GM12878 (cell line): ENCODE results near the gene TBPL2. TPM values are rescaled to one million over a fixed set of nuclear protein-coding genes. Genes with fewer than 3 reads are reported as not detected.

ENCODE experiments used
- ASH2L ChIP-seq: fragments of 300-600, 200-600 bp; sonication (generic); IDR thresholded peaks from 2 replicates; pipeline ENCODE4 v1.6.1; 2017; ENCODE audit warnings: low read depth, mild to moderate bottlenecking, borderline replicate concordance
- DPF2 ChIP-seq: fragments of 450-650 bp; IDR thresholded peaks from 2 replicates; pipeline ENCODE4 v1.6.1; 2017; ENCODE audit warnings: mild to moderate bottlenecking
- EGR1 ChIP-seq, 2 experiments: IDR thresholded peaks; 1 replicate in 1 of 2; 2 replicates in 1 of 2; pipeline ENCODE4 v1.6.1; 2011 to 2012; ENCODE audit warnings: low read depth in 2 of 2, low read length in 2 of 2, borderline replicate concordance in 1 of 2, mild to moderate bottlenecking in 1 of 2, moderate library complexity in 1 of 2
- HSF1 ChIP-seq: fragments of 150-350 bp; IDR thresholded peaks from 2 replicates; pipeline ENCODE4 v1.6.1; 2014; ENCODE audit warnings: mild to moderate bottlenecking, low read depth, low read length
- JUND ChIP-seq: IDR thresholded peaks from 2 replicates; pipeline ENCODE4 v1.6.1; 2012; ENCODE audit warnings: low read depth, mild to moderate bottlenecking, low read length, improper control_type of control experiment, moderate library complexity
- KLF5 ChIP-seq: fragments of 450-650 bp; IDR thresholded peaks from 2 replicates; pipeline ENCODE4 v1.6.1; 2014; ENCODE audit warnings: mild to moderate bottlenecking; ENCODE audit not compliant: partially characterized antibody
- NFYB ChIP-seq: IDR thresholded peaks from 2 replicates; pipeline ENCODE4 v1.6.1; 2011; ENCODE audit warnings: low read depth, mild to moderate bottlenecking, low read length, improper control_type of control experiment, moderate library complexity; ENCODE audit not compliant: insufficient read depth
- PAX5 ChIP-seq: IDR thresholded peaks from 2 replicates; pipeline ENCODE4 v1.6.1; 2011; ENCODE audit warnings: low read depth, low read length, borderline replicate concordance
- POLR2A ChIP-seq: IDR thresholded peaks from 2 replicates; pipeline ENCODE4 v1.6.1; 2011; ENCODE audit warnings: low read depth, mild to moderate bottlenecking, low read length
- RAD21 ChIP-seq: IDR thresholded peaks from 2 replicates; pipeline ENCODE4 v1.6.1; 2011; ENCODE audit warnings: mild to moderate bottlenecking, low read depth, low read length, moderate library complexity; ENCODE audit not compliant: insufficient read depth
- RAD51 ChIP-seq: fragments of 450-650 bp; IDR thresholded peaks from 2 replicates; pipeline ENCODE4 v1.6.1; 2016; ENCODE audit warnings: moderate library complexity, mild to moderate bottlenecking, inconsistent platforms
- SMAD5 ChIP-seq: IDR thresholded peaks from 2 replicates; pipeline ENCODE4 v1.6.1; 2016; ENCODE audit warnings: antibody characterized with exemption, low read depth
- ZBED1 ChIP-seq: IDR thresholded peaks from 2 replicates; pipeline ENCODE4 v1.6.1; 2016; ENCODE audit warnings: borderline replicate concordance
- ZNF217 ChIP-seq: fragments of 450-650 bp; IDR thresholded peaks from 2 replicates; pipeline ENCODE4 v1.6.1; 2017; ENCODE audit warnings: antibody characterized with exemption, mild to moderate bottlenecking
- ZNF592 ChIP-seq: fragments of 450-650 bp; IDR thresholded peaks from 2 replicates; pipeline ENCODE4 v1.6.1; 2017; ENCODE audit warnings: mild to moderate bottlenecking, moderate library complexity
- ZNF622 ChIP-seq: fragments of 450-650 bp; IDR thresholded peaks from 2 replicates; pipeline ENCODE4 v1.6.1; 2017; ENCODE audit warnings: mild to moderate bottlenecking, inconsistent platforms
- polyA plus RNA-seq, 11 experiments: library from polyadenylated mRNA; depleted of rRNA in 4 of 11; unstranded in 6 of 11; stranded (reverse) in 5 of 11; fragments of >200 nt; fragmentation: Nextera tagmentation in 4 of 11; fragmentation: Illumina TruSeq in 1 of 11; extraction: Ambion mirVana in 4 of 11; extraction: Trizol in 1 of 11; gene quantifications; 1 replicate in 1 of 11; 2 replicates in 10 of 11; pipeline versions ENCODE4 v1.2.1 to v1.2.3, GENCODE V29; 2011 to 2016; ENCODE audit warnings: inconsistent platforms in 2 of 11, missing spikeins in 2 of 11, low read depth in 1 of 11
- total RNA-seq, 4 experiments: library from RNA; depleted of rRNA in 3 of 4; stranded (reverse); fragments of >200 nt in 3 of 4; fragmentation: Illumina TruSeq in 1 of 4; extraction: Trizol in 1 of 4; gene quantifications; 2 replicates each; pipeline versions ENCODE4 v1.2.1 to v1.2.3, GENCODE V29; 2013 to 2021
- TF ChIP-seq, protein P1 (sequence below): fragments of 450-650 bp; formaldehyde crosslinking; IDR thresholded peaks from 2 replicates; pipeline ENCODE4 v1.4.0; 2022; ENCODE audit warnings: mild to moderate bottlenecking, moderate library complexity
- TF ChIP-seq, protein P2 (sequence below): IDR thresholded peaks from 2 replicates; pipeline ENCODE4 v1.6.1; 2012; ENCODE audit warnings: mild to moderate bottlenecking, low read depth, low read length

TBPL2 gene
- total and polyA plus RNA-seq, 10 of the 15 experiments (the other 5 are each of a cell fraction or from before 2014, with no cell fraction given), result 0.41 TPM; not detected in 9

DNA sequence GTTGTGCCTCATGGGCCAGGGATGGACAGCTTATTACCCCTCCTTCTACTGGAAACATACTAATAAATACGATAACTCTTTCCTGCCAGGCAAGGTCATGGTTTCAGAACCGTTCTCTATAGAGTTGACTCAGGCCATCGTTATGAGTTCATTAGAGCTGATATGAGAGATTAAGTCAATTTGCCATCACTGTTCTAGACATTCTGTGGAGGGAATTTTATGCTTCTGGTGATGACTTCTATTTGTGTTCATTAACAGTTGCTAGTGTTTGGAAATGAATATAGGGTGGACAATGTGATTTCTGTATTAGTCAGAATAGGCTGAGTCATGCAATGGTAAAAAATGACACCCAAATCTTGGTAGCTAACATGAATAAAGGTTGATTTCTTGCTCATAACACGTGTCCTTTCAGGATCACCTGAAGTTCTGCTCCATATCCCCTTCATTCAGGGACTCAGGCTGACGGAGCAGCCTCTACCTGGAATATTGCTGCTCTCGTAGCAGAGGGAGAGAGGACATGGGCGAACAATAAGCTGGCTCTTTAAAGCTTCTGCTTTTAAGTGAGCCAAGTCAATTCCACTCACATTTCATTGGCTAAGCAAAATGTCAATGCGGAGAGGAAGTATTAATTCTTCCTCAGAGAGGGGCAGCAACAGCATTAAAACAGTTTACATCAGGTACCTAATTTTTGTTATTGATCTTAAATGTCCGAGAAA lies 18.5 kb upstream of the TBPL2 start (continued):
- TF ChIP-seq ZNF622 (no peak), DPF2 (peak; percentile 93), POLR2A (no peak), ZNF217 (0 out of 2 replicates have a peak, but pooled peaks have one; percentile 42), PAX5 (no peak), ASH2L (no peak), HSF1 (no peak), JUND (no peak), KLF5 (no peak), EGR1 (IDR thresholded peaks at IDR 0.05; ENCODE audit: borderline replicate concordance in 1 of 2, low read depth in 2 of 2, low read length in 2 of 2) (no peak), ZBED1 (peak; percentile 82; the same call in 1 of the 2 replicates), RAD21 (no peak), ZNF592 (no peak), SMAD5 (no peak), NFYB (peak; percentile 81), RAD51 (no peak)
- TF ChIP-seq, protein P1, sequence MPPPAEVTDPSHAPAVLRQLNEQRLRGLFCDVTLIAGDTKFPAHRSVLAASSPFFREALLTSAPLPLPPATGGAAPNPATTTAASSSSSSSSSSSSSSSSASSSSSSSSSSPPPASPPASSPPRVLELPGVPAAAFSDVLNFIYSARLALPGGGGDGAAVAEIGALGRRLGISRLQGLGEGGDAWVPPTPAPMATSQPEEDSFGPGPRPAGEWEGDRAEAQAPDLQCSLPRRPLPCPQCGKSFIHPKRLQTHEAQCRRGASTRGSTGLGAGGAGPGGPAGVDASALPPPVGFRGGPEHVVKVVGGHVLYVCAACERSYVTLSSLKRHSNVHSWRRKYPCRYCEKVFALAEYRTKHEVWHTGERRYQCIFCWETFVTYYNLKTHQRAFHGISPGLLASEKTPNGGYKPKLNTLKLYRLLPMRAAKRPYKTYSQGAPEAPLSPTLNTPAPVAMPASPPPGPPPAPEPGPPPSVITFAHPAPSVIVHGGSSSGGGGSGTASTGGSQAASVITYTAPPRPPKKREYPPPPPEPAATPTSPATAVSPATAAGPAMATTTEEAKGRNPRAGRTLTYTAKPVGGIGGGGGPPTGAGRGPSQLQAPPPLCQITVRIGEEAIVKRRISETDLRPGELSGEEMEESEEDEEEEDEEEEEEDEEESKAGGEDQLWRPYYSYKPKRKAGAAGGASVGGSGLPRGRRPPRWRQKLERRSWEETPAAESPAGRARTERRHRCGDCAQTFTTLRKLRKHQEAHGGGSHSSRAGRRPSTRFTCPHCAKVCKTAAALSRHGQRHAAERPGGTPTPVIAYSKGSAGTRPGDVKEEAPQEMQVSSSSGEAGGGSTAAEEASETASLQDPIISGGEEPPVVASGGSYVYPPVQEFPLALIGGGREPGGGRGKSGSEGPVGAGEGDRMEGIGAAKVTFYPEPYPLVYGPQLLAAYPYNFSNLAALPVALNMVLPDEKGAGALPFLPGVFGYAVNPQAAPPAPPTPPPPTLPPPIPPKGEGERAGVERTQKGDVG (CRISPR knock-in tag), result no peak
- TF ChIP-seq, protein P2, sequence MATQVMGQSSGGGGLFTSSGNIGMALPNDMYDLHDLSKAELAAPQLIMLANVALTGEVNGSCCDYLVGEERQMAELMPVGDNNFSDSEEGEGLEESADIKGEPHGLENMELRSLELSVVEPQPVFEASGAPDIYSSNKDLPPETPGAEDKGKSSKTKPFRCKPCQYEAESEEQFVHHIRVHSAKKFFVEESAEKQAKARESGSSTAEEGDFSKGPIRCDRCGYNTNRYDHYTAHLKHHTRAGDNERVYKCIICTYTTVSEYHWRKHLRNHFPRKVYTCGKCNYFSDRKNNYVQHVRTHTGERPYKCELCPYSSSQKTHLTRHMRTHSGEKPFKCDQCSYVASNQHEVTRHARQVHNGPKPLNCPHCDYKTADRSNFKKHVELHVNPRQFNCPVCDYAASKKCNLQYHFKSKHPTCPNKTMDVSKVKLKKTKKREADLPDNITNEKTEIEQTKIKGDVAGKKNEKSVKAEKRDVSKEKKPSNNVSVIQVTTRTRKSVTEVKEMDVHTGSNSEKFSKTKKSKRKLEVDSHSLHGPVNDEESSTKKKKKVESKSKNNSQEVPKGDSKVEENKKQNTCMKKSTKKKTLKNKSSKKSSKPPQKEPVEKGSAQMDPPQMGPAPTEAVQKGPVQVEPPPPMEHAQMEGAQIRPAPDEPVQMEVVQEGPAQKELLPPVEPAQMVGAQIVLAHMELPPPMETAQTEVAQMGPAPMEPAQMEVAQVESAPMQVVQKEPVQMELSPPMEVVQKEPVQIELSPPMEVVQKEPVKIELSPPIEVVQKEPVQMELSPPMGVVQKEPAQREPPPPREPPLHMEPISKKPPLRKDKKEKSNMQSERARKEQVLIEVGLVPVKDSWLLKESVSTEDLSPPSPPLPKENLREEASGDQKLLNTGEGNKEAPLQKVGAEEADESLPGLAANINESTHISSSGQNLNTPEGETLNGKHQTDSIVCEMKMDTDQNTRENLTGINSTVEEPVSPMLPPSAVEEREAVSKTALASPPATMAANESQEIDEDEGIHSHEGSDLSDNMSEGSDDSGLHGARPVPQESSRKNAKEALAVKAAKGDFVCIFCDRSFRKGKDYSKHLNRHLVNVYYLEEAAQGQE, result no peak
